Measurements from ENCODE around the gene SIRT3. TPM values are rescaled to one million over a fixed set of nuclear protein-coding genes. Genes with fewer than 3 reads are reported as not detected.
"Not testable (repeated sequence)": the region's sequence is repeated elsewhere in the genome, so short reads cannot be mapped to it uniquely, and the experiment has no call there.

The SIRT3 gene
- polyA plus RNA-seq, 3 donors = 15.8 to 18.8 (median 17.7) TPM

GRCh38 chr11:272195-272930 is 36.2 kb upstream of the SIRT3 start:
- 81 to 91% (median 83%) methylated on average over 22 of the region's 22 CpGs for WGBS, 3 donors
- H3K27ac ChIP-seq (ENCODE audit: low read depth, low read length) = no peak overlapping the region

- no peak overlapping the region for H3K27ac ChIP-seq (ENCODE audit: low read depth, low read length)
- WGBS, 3 donors = 59 to 92% (median 85%) methylated on average over 8 of the region's 8 CpGs
Observed at GRCh38 chr11:271319-271715, 35.2 kb upstream of the SIRT3 start.

DNA sequence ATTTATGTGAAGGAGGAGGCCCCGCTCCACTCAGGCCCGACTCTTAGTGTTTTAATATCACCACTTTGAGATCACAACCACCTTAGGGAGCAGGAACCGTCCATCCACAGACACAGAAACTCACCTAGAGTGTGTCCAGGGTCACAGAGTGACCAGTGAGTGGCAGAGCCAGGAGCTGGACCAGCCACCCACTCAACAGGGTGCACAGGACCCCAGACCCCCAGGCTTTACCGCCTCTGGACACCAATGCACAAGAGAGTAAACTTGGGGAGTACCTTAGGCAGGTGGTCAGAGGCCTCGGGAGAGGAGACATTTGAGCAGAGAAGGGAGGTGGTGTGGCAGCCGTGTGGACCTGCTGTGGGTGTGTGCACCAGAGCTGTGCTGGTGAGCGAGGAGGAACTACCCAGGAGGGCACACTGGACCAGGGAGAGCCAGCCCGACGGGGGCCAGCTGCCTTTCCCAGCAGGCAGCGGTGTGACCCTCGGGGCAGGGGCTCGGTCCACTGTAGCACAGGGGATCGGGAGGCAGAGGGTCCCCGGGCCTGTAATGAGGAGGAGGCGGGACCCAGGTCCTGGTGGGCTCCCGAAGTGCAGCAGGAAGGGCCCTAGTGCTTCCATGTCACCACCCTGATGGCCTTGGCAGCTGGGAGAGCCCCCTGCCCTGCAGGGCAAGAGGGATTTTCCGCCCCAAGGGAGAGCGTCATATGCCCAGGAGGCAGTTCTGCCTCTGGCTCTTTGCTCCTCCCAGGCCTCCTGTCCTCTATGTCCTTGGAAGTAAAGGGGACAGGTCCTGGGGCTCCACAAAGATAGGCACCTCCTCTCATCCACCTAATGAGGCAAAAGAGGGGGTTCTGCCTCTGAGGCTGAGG is 34.5 kb upstream of the SIRT3 start:
- H3K27ac ChIP-seq (ENCODE audit: low read depth, low read length) = no peak overlapping the region
- 77 to 87% (median 80%) methylated on average over 16 to 18 of the region's 18 CpGs for WGBS, 3 donors

DNA sequence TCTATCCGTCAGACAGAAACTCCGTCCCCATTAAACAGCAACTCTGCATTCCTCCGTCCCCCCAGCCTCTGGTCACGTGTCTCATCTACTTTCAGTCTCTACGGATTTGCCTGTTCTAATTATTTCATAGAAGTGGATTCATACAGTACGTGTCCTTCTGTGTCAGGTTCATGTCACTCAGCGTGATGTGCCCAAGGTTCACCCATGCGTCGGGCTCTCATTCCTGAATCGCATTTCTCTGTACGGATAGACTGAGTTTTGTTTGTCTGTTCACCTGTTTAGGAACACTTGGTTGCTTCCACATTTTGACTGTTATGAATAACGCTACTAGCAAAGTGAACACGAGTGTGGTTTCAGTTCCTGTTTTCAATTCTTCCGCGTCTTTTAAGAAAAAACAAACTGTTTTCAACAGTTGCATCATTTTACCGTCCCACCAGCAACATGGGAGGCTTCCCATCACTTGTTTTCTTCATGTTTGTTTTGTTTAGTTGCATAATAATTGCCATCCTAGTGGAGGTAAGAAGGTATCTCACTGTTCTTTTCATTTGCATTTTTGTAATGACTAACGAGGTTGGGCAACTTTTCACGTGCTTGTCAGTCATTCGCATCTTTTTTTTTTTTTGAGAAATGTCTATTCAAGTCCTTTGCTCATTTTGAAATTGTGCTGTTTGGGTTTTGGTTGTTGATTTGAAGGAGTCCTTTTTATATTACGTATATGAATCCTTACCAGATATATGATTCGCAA is 33.2 kb upstream of the SIRT3 start:
- H3K27ac ChIP-seq (ENCODE audit: low read depth, low read length) = no peak overlapping the region
- WGBS, 3 donors = 32 to 54% (median 34%) methylated on average over 21 of the region's 21 CpGs

- H3K27ac ChIP-seq (ENCODE audit: low read depth, low read length) = not testable (repeated sequence)
- WGBS, 3 donors = 30 to 56% (median 31%) methylated on average over 14 to 16 of the region's 16 CpGs
Observed at GRCh38 chr11:268716-269145, 32.6 kb upstream of the SIRT3 start.

DNA sequence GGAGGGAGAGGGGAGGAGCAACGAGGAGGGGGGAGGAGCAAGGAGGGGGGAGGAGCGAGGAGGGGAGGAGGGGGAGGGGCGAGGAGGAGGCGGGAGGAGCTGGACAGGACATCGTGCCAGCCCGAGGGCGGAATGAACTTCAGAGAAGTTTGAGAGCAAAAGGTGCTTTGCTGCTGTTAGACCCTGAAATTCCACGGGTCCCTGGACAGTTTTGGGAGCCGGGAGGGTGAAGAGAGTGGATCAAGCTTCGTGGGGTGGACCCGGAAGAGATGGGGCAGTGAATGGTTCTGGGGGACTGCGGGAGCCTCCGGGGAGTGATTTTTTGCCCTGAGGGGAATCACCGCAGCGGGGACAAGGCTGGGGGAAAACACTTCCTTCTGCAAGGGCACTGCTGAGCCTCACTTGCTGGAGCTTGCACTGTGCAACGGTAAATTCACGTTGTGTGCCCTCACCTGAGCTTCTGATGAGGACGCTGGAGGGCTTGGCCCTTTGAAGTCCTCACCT is 31.4 kb upstream of the SIRT3 start:
- H3K27ac ChIP-seq (ENCODE audit: low read depth, low read length) = peak overlapping the region; percentile 35
- WGBS, 3 donors = 38 to 49% (median 42%) methylated on average over 17 of the region's 18 CpGs

DNA sequence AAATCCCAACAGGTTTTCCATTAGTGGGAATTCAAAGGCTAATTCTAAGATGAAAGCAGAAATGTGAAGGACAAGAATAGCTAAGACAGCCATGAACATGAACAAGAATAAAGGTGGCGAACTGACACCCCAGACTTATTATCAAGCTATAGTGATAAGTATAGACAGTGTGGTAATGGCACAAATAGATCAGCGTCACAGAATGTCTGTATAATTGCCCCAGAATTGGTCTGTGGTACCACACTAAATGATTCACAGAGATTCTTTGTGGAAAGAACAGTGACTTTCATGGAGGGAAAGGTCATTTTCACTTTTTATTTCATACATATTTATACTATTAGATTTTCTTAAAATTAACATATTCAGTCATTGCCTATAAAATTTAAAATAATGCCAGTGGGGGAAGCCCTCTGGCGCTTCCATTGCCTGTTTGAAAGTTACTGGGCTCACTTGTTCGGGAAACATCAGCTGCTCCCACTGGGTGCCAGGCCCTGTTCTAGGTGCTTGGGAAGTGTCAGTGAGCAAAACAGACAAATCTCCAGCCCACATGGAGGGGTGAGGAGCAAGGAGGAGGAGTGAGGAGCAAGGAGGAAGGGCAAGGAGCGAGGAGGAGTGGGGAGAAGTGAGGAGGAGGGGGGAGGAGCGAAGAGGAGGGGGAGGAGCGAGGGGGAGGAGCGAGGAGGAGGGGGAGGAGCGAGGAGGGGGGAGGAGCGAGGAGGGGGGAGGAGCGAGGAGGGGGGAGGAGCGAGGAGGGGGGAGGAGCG is 30.7 kb upstream of the SIRT3 start:
- WGBS, 3 donors = 82 to 92% (median 89%) methylated on average over 4 to 5 of the region's 13 CpGs
- H3K27ac ChIP-seq (ENCODE audit: low read depth, low read length) = no peak overlapping the region

- 90 to 91% (median 91%) methylated on average over 4 of the region's 4 CpGs for WGBS, 3 donors
- H3K27ac ChIP-seq (ENCODE audit: low read depth, low read length) = no peak overlapping the region
Observed at GRCh38 chr11:261624-262023, 25.5 kb upstream of the SIRT3 start.

GRCh38 chr11:259413-259812 is 23.3 kb upstream of the SIRT3 start:
- H3K27ac ChIP-seq (ENCODE audit: low read depth, low read length) = no peak overlapping the region
- 66 to 70% (median 70%) methylated on average over 10 of the region's 10 CpGs for WGBS, 3 donors

GRCh38 chr11:257766-258493 is 21.8 kb upstream of the SIRT3 start:
- no peak overlapping the region for H3K27ac ChIP-seq (ENCODE audit: low read depth, low read length)
- WGBS, 3 donors = 59 to 80% (median 79%) methylated on average over 15 of the region's 15 CpGs

- H3K27ac ChIP-seq (ENCODE audit: low read depth, low read length) = no peak overlapping the region
- 74 to 81% (median 76%) methylated on average over 14 of the region's 14 CpGs for WGBS, 3 donors
Observed at GRCh38 chr11:256952-257737, 21.0 kb upstream of the SIRT3 start.

DNA sequence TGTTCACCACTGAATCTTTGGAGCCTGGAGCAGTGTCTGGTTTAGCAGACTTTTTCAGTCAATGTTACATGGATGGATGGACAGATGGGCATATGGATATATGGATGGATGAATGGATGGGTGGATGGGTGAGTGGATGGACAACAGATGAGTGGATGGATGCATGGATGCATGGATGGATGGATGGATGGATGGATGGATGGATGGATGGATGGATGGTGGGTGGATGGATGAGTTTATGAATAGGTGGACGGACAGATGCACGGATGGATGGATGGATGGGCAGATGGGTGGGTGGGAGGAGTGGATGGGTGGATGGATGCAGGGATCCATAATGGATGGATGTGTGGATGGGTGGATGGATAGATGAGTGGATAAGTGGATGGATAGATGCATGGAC is 19.7 kb upstream of the SIRT3 start:
- 88 to 100% (median 96%) methylated on average over 2 of the region's 2 CpGs for WGBS, 3 donors
- no peak overlapping the region for H3K27ac ChIP-seq (ENCODE audit: low read depth, low read length)

GRCh38 chr11:255176-255575 is 19.0 kb upstream of the SIRT3 start:
- 47 to 50% (median 49%) methylated on average over 3 of the region's 3 CpGs for WGBS, 3 donors

DNA sequence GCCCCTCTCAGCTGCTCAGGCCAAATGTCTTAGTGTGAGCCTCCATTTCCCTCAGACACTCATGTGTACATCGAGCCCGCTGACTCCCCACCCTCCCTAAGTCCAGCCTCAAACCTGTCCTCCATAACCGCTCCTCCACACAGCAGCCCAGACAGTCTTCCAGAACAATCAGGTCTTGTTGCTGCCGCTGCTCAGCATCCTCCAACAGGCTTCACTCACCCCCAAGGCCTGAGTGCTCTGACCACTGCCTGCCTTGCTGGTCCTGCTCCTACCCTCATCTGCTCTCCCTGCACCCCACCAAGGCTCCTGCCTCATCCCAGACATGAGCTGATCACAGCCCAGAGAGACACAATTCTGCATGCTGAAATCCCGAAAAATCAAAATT is 17.7 kb upstream of the SIRT3 start:
- no peak overlapping the region for H3K27ac ChIP-seq (ENCODE audit: low read depth, low read length)
- WGBS, 3 donors = 90 to 91% (median 91%) methylated on average over 5 of the region's 5 CpGs

More at GRCh38 chr11:255176-255575, 19.0 kb upstream of the SIRT3 start:
- no peak overlapping the region for H3K27ac ChIP-seq (ENCODE audit: low read depth, low read length)

DNA sequence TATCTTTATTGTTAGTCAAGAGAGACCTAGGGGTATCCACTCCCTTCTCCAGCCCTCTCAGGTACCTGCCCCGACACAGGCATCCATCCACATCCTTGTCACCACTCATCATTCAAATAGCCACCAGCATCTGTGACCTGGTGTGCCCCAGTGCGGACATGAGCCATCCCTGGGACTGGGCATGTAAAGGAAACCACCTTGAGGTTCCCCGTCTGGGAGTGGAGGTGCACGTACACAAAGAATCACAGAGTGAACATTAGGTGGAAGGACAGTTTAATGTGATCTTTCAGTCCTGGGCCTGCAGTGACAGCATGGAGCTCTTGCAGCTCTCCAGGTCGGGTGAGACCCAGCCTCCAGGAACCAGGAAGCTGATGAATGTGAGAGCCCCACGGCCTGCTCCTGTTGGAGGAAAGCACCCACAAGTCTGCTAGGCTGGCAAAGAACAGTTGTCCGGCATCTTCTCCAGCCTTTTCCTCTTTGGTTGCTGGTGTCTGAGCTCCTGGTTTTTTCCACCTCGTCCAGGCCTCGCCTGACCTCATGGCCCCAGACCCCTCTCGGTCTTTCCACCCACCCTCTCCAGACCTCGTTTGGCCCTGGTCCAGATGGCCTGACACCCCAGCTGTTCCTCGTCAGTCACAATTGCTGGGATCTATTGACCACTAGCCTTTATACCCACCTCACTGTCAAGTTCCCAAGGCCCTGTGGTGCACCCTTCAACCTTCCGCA is 17.2 kb upstream of the SIRT3 start:
- 69 to 79% (median 78%) methylated on average over 13 of the region's 13 CpGs for WGBS, 3 donors
- H3K27ac ChIP-seq (ENCODE audit: low read depth, low read length) = no peak overlapping the region

DNA sequence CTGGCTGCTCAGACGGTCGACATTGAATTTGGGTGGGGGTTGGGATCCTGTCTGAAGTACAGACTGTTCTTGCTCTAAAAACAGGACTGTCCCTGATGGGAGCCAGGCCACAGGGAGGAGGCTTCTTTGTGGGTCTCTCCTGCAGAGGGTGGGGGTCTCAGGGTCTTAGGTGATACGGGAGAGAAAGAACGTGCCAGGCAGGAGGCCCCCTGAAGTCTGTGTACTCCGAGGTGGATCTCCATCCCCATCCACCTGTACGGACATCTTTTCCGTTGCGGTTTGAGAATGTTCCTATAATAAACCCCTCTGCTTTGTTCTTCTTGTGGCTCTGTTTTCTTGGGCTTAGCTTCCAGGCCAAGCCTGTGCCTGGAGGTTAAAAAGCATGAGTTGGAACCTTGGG is 16.5 kb upstream of the SIRT3 start:
- 87 to 90% (median 88%) methylated on average over 8 of the region's 8 CpGs for WGBS, 3 donors
- H3K27ac ChIP-seq (ENCODE audit: low read depth, low read length) = no peak overlapping the region
